HepG2 (cell line): Measurements from ENCODE around the gene RAB1B.

Source experiments
- CTCF ChIP-seq: sonication (generic); formaldehyde crosslinking; IDR thresholded peaks from 2 replicates; pipeline ENCODE4 v1.5.0; 2020; ENCODE audit warnings: mild to moderate bottlenecking, missing genetic modification reagents, moderate library complexity
- MEF2D ChIP-seq: sonication (generic); formaldehyde crosslinking; IDR thresholded peaks from 2 replicates; pipeline ENCODE4 v1.5.1; 2020; ENCODE audit warnings: mild to moderate bottlenecking, missing genetic modification reagents
- RFX5 ChIP-seq: IDR thresholded peaks from 2 replicates; pipeline ENCODE4 v1.6.1; 2011; ENCODE audit warnings: low read depth, low read length, improper control_type of control experiment
- SIX1 ChIP-seq: sonication (generic); formaldehyde crosslinking; IDR thresholded peaks from 2 replicates; pipeline ENCODE4 v1.4.0; 2020; ENCODE audit warnings: missing genetic modification reagents, borderline replicate concordance
- ZBED4 ChIP-seq: sonication (generic); formaldehyde crosslinking; IDR thresholded peaks from 2 replicates; pipeline ENCODE4 v1.4.0; 2020; ENCODE audit warnings: missing genetic modification reagents, borderline replicate concordance
- TF ChIP-seq, protein P1 (sequence below): sonication (generic); formaldehyde crosslinking; IDR thresholded peaks from 2 replicates; pipeline ENCODE4 v1.4.0; 2020; ENCODE audit warnings: missing genetic modification reagents
- TF ChIP-seq, protein P2 (sequence below): sonication (generic); formaldehyde crosslinking; IDR thresholded peaks from 2 replicates; pipeline ENCODE4; 2020; ENCODE audit warnings: missing genetic modification reagents, mild to moderate bottlenecking, borderline replicate concordance

GRCh38 chr11:66285250-66285947, 17.0 kb downstream of the RAB1B start:
- TF ChIP-seq CTCF (CRISPR knock-in tag): no peak
- TF ChIP-seq, protein P1, sequence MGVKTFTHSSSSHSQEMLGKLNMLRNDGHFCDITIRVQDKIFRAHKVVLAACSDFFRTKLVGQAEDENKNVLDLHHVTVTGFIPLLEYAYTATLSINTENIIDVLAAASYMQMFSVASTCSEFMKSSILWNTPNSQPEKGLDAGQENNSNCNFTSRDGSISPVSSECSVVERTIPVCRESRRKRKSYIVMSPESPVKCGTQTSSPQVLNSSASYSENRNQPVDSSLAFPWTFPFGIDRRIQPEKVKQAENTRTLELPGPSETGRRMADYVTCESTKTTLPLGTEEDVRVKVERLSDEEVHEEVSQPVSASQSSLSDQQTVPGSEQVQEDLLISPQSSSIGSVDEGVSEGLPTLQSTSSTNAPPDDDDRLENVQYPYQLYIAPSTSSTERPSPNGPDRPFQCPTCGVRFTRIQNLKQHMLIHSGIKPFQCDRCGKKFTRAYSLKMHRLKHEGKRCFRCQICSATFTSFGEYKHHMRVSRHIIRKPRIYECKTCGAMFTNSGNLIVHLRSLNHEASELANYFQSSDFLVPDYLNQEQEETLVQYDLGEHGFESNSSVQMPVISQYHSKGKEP (CRISPR knock-in tag): no peak
- TF ChIP-seq RFX5: no peak
- no peak for TF ChIP-seq ZBED4
- TF ChIP-seq MEF2D: no peak
- no peak for TF ChIP-seq SIX1
- TF ChIP-seq, protein P2, sequence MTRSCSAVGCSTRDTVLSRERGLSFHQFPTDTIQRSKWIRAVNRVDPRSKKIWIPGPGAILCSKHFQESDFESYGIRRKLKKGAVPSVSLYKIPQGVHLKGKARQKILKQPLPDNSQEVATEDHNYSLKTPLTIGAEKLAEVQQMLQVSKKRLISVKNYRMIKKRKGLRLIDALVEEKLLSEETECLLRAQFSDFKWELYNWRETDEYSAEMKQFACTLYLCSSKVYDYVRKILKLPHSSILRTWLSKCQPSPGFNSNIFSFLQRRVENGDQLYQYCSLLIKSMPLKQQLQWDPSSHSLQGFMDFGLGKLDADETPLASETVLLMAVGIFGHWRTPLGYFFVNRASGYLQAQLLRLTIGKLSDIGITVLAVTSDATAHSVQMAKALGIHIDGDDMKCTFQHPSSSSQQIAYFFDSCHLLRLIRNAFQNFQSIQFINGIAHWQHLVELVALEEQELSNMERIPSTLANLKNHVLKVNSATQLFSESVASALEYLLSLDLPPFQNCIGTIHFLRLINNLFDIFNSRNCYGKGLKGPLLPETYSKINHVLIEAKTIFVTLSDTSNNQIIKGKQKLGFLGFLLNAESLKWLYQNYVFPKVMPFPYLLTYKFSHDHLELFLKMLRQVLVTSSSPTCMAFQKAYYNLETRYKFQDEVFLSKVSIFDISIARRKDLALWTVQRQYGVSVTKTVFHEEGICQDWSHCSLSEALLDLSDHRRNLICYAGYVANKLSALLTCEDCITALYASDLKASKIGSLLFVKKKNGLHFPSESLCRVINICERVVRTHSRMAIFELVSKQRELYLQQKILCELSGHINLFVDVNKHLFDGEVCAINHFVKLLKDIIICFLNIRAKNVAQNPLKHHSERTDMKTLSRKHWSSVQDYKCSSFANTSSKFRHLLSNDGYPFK (CRISPR knock-in tag): no peak
